MM.1S (cell line): Measurements from ENCODE around the gene RAPSN.
A peak's percentile ranks its signal among the peaks of the same experiment; 100 is the strongest.

ENCODE experiments used
- DNase-seq: peaks from one replicate; pipeline ENCODE4 v3.0.0-alpha.2; 2015
- H2AFZ ChIP-seq: fragments of 300-600 bp; sonication (generic); 2 replicates; pipeline ENCODE4 v1.6.0; 2016; ENCODE audit warnings: antibody characterized with exemption, low read length
- H3F3A ChIP-seq: fragments of 300-600 bp; sonication (generic); 2 replicates; pipeline ENCODE4 v1.6.1; 2016; ENCODE audit warnings: mild to moderate bottlenecking, antibody characterized with exemption, low read length, moderate library complexity, mixed read lengths; ENCODE audit not compliant: insufficient read depth
- H3K27ac ChIP-seq: fragments of 300-600 bp; sonication (generic); 2 replicates; pipeline ENCODE4 v1.5.1; 2016; ENCODE audit warnings: mild to moderate bottlenecking, low read length
- H3K27me3 ChIP-seq: fragments of 300-600 bp; sonication (generic); replicated peaks from 2 replicates; pipeline ENCODE4 v1.6.0; 2016; ENCODE audit warnings: low read length; ENCODE audit not compliant: insufficient read depth
- H3K36me3 ChIP-seq: fragments of 300-600 bp; sonication (generic); replicated peaks from 2 replicates; pipeline ENCODE4 v1.6.1; 2016; ENCODE audit warnings: mild to moderate bottlenecking, low read length, mixed read lengths; ENCODE audit not compliant: insufficient read depth
- H3K4me1 ChIP-seq: fragments of 300-600 bp; sonication (generic); 2 replicates; pipeline ENCODE4 v1.6.1; 2016; ENCODE audit warnings: low read length, mixed read lengths
- H3K4me2 ChIP-seq: fragments of 300-600 bp; sonication (generic); 2 replicates; pipeline ENCODE4 v1.6.0; 2016; ENCODE audit warnings: low read depth, low read length
- H3K4me3 ChIP-seq: fragments of 300-600 bp; sonication (generic); 2 replicates; pipeline ENCODE4 v1.5.1; 2016; ENCODE audit warnings: low read length, mixed read lengths
- H3K79me2 ChIP-seq: fragments of 300-600 bp; sonication (generic); 2 replicates; pipeline ENCODE4 v1.6.1; 2016; ENCODE audit warnings: mixed run types, low read length, mixed read lengths
- H3K9ac ChIP-seq: fragments of 300-600 bp; sonication (generic); 2 replicates; pipeline ENCODE4 v1.6.1; 2016; ENCODE audit warnings: low read length, mixed read lengths
- H3K9me2 ChIP-seq: fragments of 300-600 bp; sonication (generic); replicated peaks from 2 replicates; pipeline ENCODE4 v1.6.1; 2016; ENCODE audit warnings: mild to moderate bottlenecking, low read length, mixed read lengths; ENCODE audit not compliant: insufficient read depth
- H3K9me3 ChIP-seq: fragments of 300-600 bp; sonication (generic); replicated peaks from 2 replicates; pipeline ENCODE4 v1.6.1; 2016; ENCODE audit warnings: mild to moderate bottlenecking, low read length, mixed read lengths; ENCODE audit not compliant: insufficient read depth
- H4K20me1 ChIP-seq: fragments of 300-600 bp; sonication (generic); 2 replicates; pipeline ENCODE4 v1.6.1; 2016; ENCODE audit warnings: mild to moderate bottlenecking, low read length, moderate library complexity, mixed read lengths; ENCODE audit not compliant: insufficient read depth
- CTCF ChIP-seq: fragments of 300-600 bp; sonication (generic); IDR thresholded peaks from 2 replicates; pipeline ENCODE4 v1.5.1; 2016; ENCODE audit warnings: antibody characterized with exemption, low read length, mixed read lengths
- EZH2 ChIP-seq: fragments of 300-600 bp; sonication (generic); optimal IDR thresholded peaks from 2 replicates; pipeline ENCODE3; 2017; ENCODE audit warnings: low read depth, mild to moderate bottlenecking, antibody characterized with exemption, low read length, mixed read lengths
- EZH2phosphoT487 ChIP-seq: fragments of 300-600 bp; sonication (generic); IDR thresholded peaks from 2 replicates; pipeline ENCODE4 v1.6.1; 2018; ENCODE audit warnings: antibody characterized with exemption, low read length

RAPSN gene

GRCh38 chr11:47408598-47409439 lies 40.1 kb downstream of the RAPSN start:
- Histone ChIP-seq H3K27me3 (no peaks in the 10 kb centered on the region), H3K9me3 (no peaks in the 10 kb centered on the region), H3K4me1 (peaks cover 15% of the 10 kb centered on the region), H3K9me2 (no peaks in the 10 kb centered on the region), H3F3A (peaks cover 10% of the 10 kb centered on the region), H3K27ac (no peak overlapping the region), H3K9ac (peak overlapping the region; percentile 74; the same call in 1 of the 2 replicates), H2AFZ (peak overlapping the region; percentile 97), H3K4me3 (peak overlapping the region; percentile 75), H3K36me3 (no peaks in the 10 kb centered on the region), H4K20me1 (no peaks in the 10 kb centered on the region), H3K79me2 (no peaks in the 10 kb centered on the region), H3K4me2 (peak overlapping the region; percentile 96)
- DNase-seq = no peak
- no peak for TF ChIP-seq CTCF
- no peak for TF ChIP-seq EZH2
- no peak for TF ChIP-seq EZH2phosphoT487

GRCh38 chr11:47407746-47408590 lies 41.0 kb downstream of the RAPSN start, which contains the start of gene SLC39A13:
Gene SLC39A13, plus strand, starts transcription at chr11:47408590. Its CDS starts 1,505 bp downstream, at chr11:47410095.
- peak; percentile 96 for DNase-seq
- Histone ChIP-seq H3K4me3 (peak within 1 kb of the TSS; percentile 75), H2AFZ (peak within 1 kb of the TSS; percentile 97), H3K4me2 (peak within 1 kb of the TSS; percentile 96), H3F3A (peaks cover 10% of the 10 kb centered on the region), H3K27ac (peak within 1 kb of the TSS; percentile 64; the same call in 1 of the 2 replicates), H3K9ac (peak within 1 kb of the TSS; percentile 74), H3K9me2 (no peaks in the 10 kb centered on the region), H3K79me2 (no peaks in the 10 kb centered on the region), H4K20me1 (no peaks in the 10 kb centered on the region), H3K36me3 (no peaks in the 10 kb centered on the region), H3K9me3 (no peaks in the 10 kb centered on the region), H3K27me3 (no peaks in the 10 kb centered on the region), H3K4me1 (peaks cover 15% of the 10 kb centered on the region)
- TF ChIP-seq CTCF (peak; percentile 87), EZH2 (no peak)

- Histone ChIP-seq H3K4me3 (peak overlapping the region; percentile 69), H3K9me2 (no peaks in the 10 kb centered on the region), H3K27me3 (no peaks in the 10 kb centered on the region), H3K4me1 (peaks cover 15% of the 10 kb centered on the region), H3K36me3 (no peaks in the 10 kb centered on the region), H3K9ac (peak overlapping the region; percentile 55), H4K20me1 (no peaks in the 10 kb centered on the region), H3K79me2 (no peaks in the 10 kb centered on the region), H3K27ac (peak overlapping the region; percentile 64; the same call in 1 of the 2 replicates), H3K4me2 (peak overlapping the region; percentile 80), H2AFZ (peak overlapping the region; percentile 43), H3F3A (peaks cover 10% of the 10 kb centered on the region), H3K9me3 (no peaks in the 10 kb centered on the region)
- DNase-seq = peak; percentile 56
- TF ChIP-seq CTCF (no peak), EZH2 (no peak), EZH2phosphoT487 (no peak)
Measured at GRCh38 chr11:47406896-47407745, 41.8 kb downstream of the RAPSN start.
